ENCODE data around the gene LIM2.

Gene LIM2

GRCh38 chr19:51338563-51339312, 49.0 kb downstream of the LIM2 start:
- DNase-seq: peak; percentile 92

DNA sequence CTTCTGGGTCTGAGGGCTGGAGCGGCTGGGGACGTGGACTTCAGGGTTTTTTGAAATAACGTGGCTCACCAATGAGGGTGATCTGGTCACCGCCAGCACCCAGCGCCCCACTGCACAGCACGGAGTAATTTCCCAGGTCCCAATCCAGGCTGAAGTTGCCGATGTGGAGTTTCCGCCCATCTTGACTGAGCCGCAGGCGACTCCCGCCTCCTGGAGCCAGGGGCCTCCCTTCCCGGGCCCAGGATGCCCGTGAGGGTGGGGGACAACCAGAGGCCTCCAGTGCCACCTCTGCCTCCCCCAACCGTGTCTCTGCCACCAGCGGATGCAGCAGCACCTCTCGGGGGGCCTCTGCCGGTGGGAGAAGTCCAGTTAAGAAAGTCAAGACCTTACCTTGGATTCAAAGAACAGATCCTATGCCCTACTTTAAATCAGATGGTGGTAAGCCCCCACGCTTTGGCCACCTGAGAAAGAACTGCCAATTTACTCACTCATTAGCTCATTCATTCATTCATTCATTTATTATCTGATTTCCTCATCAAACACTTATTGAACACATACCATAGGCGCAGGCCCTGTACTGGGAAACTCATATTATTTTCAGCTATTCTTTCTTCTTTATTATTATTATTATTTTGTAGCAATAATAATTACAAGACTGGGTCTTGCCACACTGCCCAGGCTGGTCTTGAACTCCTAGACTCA, 49.8 kb downstream of the LIM2 start:
- DNase-seq: no peak

DNA sequence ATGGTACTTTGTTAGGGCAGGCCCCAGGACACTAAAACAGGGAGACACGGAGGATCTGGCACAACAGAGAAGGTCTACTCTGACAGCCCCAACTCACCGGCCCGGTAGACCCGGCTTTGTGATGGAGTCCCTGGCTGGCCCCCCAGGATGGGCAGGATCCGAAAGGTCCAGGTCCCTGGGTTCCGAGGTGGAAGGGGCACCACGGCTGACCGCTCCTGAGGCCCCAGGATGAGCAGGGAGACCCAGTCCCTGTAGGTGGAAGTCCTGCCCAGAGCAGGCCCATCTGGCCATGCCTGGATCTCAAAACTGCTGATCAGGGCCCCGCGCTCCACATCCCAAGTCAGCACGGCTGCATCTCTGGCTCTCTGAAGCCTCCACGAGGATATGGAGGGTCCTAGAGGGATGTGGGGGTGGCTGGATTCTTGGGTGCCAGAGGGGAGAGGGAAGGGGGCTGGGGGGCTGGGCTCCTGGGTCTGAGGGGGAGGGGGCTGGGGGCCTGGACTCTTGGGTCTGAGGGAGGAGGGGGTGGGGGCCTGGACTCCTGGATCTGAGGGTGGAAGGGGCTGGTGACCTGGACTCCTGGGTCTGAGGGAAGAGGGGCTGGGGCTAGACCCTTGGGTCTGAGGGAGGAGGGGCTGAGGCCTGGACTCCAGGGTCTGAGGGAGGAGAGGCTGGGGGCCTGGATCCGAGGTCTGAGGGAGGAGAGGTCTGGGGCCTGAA, 50.5 kb downstream of the LIM2 start:
- no peak for DNase-seq

DNA sequence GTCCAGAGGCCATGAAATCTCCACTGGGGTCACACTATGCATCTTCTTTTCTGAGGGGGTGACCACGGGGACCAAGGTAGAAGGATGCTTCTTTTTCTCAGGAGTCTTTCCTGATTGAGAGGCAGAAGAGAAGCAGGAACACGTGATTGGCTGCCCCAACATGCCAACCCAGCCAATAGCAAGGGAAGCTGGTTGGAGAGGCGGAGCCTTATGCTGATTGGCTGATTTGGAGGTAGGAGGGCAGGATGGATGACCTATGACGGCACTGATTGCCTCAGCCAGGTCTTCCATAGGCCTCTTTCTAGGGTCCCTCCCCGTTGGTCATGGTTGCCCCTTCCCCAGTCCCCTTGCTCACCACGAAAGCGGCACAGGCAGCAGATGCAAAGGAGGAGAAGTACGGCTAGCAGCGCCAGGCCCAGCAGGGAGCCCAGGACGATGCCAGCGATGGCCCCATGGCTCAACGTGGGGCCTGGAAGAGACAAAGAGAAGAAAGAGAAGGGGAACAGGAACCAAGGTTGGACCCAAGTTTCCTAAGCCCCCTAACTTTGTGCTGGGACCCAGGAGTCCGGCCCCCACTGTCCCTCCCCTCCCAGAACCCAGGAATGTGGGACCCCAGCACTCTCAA, 53.8 kb downstream of the LIM2 start:
- peak; percentile 49 for DNase-seq

- DNase-seq: no peak
Measured at GRCh38 chr19:51331716-51332115, 56.1 kb downstream of the LIM2 start.

- DNase-seq: no peak
Measured at GRCh38 chr19:51331193-51331592, 56.6 kb downstream of the LIM2 start.

DNA sequence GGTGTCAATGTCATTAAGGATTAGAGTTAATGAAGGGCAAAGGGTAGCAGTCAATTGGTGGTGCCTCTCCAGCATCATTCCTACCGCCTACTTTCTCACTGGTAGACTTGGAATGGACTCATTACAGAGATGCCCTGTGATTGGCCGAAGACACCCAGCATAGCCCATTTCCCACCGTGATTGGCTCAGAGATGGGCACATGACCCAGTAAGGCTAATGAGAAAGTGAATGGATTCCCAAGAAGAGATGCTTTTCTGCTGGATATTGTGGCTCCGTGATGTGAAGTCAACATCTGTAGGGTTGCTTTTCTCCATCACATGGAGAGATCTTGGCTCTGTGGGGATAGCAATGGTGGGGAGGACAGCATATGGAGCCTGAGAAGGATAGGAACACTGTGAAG, 57.4 kb downstream of the LIM2 start:
- DNase-seq: no peak

All from stimulated activated CD8-positive, alpha-beta memory T cell treated with anti-CD3 and anti-CD28 coated beads, Interleukin-4, amount 100 ng/mL, for 48 hours (primary cell).